T follicular helper cell (primary cell): Measurements from ENCODE around the gene NCOA1.
A peak's percentile ranks its signal among the peaks of the same experiment; 100 is the strongest.
"Not testable (repeated sequence)": the region's sequence is repeated elsewhere in the genome, so short reads cannot be mapped to it uniquely, and the experiment has no call there.

ENCODE experiments used
- DNase-seq: peaks from one replicate; pipeline ENCODE4 v3.0.0-alpha.2; 2020; ENCODE audit warnings: low read depth

NCOA1 gene

GRCh38 chr2:24792874-24793760, 302.1 kb downstream of the NCOA1 start, which contains the start of the genes CENPO and PTRHD1:
CENPO (plus strand) TSS chr2:24793425; CDS start chr2:24793920, 495 bp downstream.
PTRHD1 (minus strand) TSS chr2:24793391; CDS start chr2:24793377, 14 bp downstream.
- peak; percentile 90 for DNase-seq

GRCh38 chr2:24793761-24794435, 302.8 kb downstream of the NCOA1 start:
- DNase-seq, result no peak

GRCh38 chr2:24797644-24798043, 306.6 kb downstream of the NCOA1 start:
- DNase-seq, result no peak

GRCh38 chr2:24800487-24800886, 309.4 kb downstream of the NCOA1 start:
- not testable (repeated sequence) for DNase-seq

- not testable (repeated sequence) for DNase-seq
Observed at GRCh38 chr2:24805811-24806660, 315.0 kb downstream of the NCOA1 start.

- no peak for DNase-seq
Observed at GRCh38 chr2:24806661-24807036, 315.6 kb downstream of the NCOA1 start.

GRCh38 chr2:24809316-24810007, 318.4 kb downstream of the NCOA1 start:
- DNase-seq, result no peak

- DNase-seq, result no peak
Observed at GRCh38 chr2:24813691-24814137, 322.7 kb downstream of the NCOA1 start.

GRCh38 chr2:24814516-24814915, 323.5 kb downstream of the NCOA1 start:
- no peak for DNase-seq

GRCh38 chr2:24815171-24815570, 324.1 kb downstream of the NCOA1 start:
- no peak for DNase-seq

- no peak for DNase-seq
Observed at GRCh38 chr2:24816404-24816803, 325.4 kb downstream of the NCOA1 start.

- DNase-seq, result no peak
Observed at GRCh38 chr2:24816884-24817283, 325.8 kb downstream of the NCOA1 start.

GRCh38 chr2:24818721-24819167, 327.7 kb downstream of the NCOA1 start:
- no peak for DNase-seq

GRCh38 chr2:24819442-24820174, 328.6 kb downstream of the NCOA1 start:
- DNase-seq, result no peak

GRCh38 chr2:24820175-24820513, 329.1 kb downstream of the NCOA1 start:
- DNase-seq, result no peak
